Loucy (cell line): ENCODE results near the gene TLL1.

Source experiments
- EZH2phosphoT487 ChIP-seq: fragments of 200-600 bp; IDR thresholded peaks from 2 replicates; pipeline ENCODE4 v1.6.1; 2018; ENCODE audit warnings: antibody characterized with exemption, mild to moderate bottlenecking, moderate library complexity, borderline replicate concordance
- TF ChIP-seq, protein P1 (sequence below): fragments of 200-600 bp; sonication (generic); conservative IDR thresholded peaks from 2 replicates; pipeline ENCODE4 v1.5.1; 2014; ENCODE audit warnings: mild to moderate bottlenecking, antibody characterized with exemption, low read length

DNA sequence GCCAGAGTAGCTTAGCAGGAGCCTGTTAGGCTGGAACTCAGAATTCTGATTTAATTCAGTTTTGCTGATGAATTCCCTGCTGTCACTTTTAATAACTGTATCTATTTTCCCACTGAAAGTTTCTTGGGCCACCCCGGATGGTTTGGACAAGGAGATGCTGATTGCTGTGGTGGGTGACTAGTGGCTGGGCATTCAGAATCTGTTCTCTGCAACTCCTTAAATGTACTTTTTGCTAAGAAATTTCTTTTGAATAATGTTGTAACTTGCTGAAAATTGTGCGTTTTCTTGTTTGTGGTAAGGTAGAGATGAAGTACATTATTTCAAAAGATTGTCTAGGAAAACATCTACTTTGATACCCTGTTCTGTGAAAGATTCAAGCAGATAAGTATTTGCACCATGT is 2.4 kb downstream of the TLL1 start:
- TF ChIP-seq, protein P1, sequence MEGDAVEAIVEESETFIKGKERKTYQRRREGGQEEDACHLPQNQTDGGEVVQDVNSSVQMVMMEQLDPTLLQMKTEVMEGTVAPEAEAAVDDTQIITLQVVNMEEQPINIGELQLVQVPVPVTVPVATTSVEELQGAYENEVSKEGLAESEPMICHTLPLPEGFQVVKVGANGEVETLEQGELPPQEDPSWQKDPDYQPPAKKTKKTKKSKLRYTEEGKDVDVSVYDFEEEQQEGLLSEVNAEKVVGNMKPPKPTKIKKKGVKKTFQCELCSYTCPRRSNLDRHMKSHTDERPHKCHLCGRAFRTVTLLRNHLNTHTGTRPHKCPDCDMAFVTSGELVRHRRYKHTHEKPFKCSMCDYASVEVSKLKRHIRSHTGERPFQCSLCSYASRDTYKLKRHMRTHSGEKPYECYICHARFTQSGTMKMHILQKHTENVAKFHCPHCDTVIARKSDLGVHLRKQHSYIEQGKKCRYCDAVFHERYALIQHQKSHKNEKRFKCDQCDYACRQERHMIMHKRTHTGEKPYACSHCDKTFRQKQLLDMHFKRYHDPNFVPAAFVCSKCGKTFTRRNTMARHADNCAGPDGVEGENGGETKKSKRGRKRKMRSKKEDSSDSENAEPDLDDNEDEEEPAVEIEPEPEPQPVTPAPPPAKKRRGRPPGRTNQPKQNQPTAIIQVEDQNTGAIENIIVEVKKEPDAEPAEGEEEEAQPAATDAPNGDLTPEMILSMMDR: no peak
- TF ChIP-seq EZH2phosphoT487: no peak
